Measurements from ENCODE around the gene CA10. TPM values are rescaled to one million over a fixed set of nuclear protein-coding genes. Genes with fewer than 3 reads are reported as not detected.

CA10 gene
- total RNA-seq, 1 experiment from 2014 or later = not detected

DNA sequence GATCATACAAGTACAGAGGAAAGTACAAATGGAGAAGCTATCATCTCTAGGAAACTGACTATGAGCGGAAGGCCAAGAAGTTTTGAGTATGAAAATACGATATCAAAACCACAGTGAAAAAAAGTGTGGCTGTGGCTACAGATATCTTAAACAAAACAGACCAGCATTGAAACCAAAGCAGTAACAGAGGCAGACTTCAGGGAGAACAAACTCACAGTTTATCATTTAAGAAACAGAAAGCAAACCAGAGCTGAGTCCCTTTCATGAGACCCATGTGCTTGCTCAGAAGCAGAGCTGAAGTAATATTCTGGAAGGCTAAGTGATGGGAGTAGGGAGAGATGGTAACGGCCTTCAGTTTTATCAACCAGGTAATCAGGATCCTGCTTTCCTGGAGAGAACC lies 317.8 kb downstream of the CA10 start:
- no TSS peak for BruUV-seq (replicated peaks)
- Histone ChIP-seq H2AFZ (no peak overlapping the region), H3F3A (ENCODE audit: insufficient read depth, low read depth) (no peaks in the 10 kb centered on the region), H3K4me2 (no peak overlapping the region), H3K79me2 (ENCODE audit: low read depth) (no peaks in the 10 kb centered on the region), H3K9me2 (ENCODE audit: insufficient read depth) (no peaks in the 10 kb centered on the region), H3K4me3 (no peak overlapping the region), H3K27me3 (ENCODE audit: insufficient read depth, low read depth) (peaks cover 4% of the 10 kb centered on the region; the same call in 1 of the 2 replicates), H3K27ac (no peak overlapping the region), H4K20me1 (ENCODE audit: insufficient read depth) (no peaks in the 10 kb centered on the region), H3K9me3 (ENCODE audit: insufficient read depth, low read depth) (no peaks in the 10 kb centered on the region), H3K36me3 (ENCODE audit: low read depth) (no peaks in the 10 kb centered on the region), H3K4me1 (replicated peaks; ENCODE audit: insufficient read depth) (no peaks in the 10 kb centered on the region)
- TF ChIP-seq, protein P1, sequence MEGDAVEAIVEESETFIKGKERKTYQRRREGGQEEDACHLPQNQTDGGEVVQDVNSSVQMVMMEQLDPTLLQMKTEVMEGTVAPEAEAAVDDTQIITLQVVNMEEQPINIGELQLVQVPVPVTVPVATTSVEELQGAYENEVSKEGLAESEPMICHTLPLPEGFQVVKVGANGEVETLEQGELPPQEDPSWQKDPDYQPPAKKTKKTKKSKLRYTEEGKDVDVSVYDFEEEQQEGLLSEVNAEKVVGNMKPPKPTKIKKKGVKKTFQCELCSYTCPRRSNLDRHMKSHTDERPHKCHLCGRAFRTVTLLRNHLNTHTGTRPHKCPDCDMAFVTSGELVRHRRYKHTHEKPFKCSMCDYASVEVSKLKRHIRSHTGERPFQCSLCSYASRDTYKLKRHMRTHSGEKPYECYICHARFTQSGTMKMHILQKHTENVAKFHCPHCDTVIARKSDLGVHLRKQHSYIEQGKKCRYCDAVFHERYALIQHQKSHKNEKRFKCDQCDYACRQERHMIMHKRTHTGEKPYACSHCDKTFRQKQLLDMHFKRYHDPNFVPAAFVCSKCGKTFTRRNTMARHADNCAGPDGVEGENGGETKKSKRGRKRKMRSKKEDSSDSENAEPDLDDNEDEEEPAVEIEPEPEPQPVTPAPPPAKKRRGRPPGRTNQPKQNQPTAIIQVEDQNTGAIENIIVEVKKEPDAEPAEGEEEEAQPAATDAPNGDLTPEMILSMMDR (conservative IDR thresholded peaks at IDR 0.05) = no peak
- no peak for TF ChIP-seq EZH2 (IDR thresholded peaks at IDR 0.05; ENCODE audit: low read depth)
- intact Hi-C loops (cut with micrococcal nuclease; ENCODE audit: unreplicated experiment) = no loop called here
- no peak for DNase-seq
- POLR2A ChIA-PET (ENCODE audit: unreplicated experiment) = no interaction called here
- CTCF ChIA-PET = no interaction called here

GRCh38 chr17:51833620-51834019 lies 324.9 kb downstream of the CA10 start:
- no peak for TF ChIP-seq EZH2 (IDR thresholded peaks at IDR 0.05; ENCODE audit: low read depth)
- TF ChIP-seq, protein P1 (conservative IDR thresholded peaks at IDR 0.05) = no peak
- no peaks in the 10 kb centered on the region for H3K9me2 ChIP-seq (ENCODE audit: insufficient read depth)
- no peaks in the 10 kb centered on the region for H3K36me3 ChIP-seq (ENCODE audit: low read depth)
- H3K27ac ChIP-seq = no peak overlapping the region
- intact Hi-C loops (cut with micrococcal nuclease; ENCODE audit: unreplicated experiment) = no loop called here
- BruUV-seq (replicated peaks) = no TSS peak
- no peak for DNase-seq
- ChIA-PET CTCF (no interaction called here), POLR2A (ENCODE audit: unreplicated experiment) (no interaction called here)
- no peaks in the 10 kb centered on the region for H3K79me2 ChIP-seq (ENCODE audit: low read depth)
- H3K4me3 ChIP-seq = no peak overlapping the region
- H2AFZ ChIP-seq = no peak overlapping the region
- H3K27me3 ChIP-seq (ENCODE audit: insufficient read depth, low read depth) = no peaks in the 10 kb centered on the region; the same call in 1 of the 2 replicates
- H3K9me3 ChIP-seq (ENCODE audit: insufficient read depth, low read depth) = no peaks in the 10 kb centered on the region
- H3K4me1 ChIP-seq (replicated peaks; ENCODE audit: insufficient read depth) = no peaks in the 10 kb centered on the region
- no peak overlapping the region for H3K4me2 ChIP-seq
- no peaks in the 10 kb centered on the region for H4K20me1 ChIP-seq (ENCODE audit: insufficient read depth)
- no peaks in the 10 kb centered on the region for H3F3A ChIP-seq (ENCODE audit: insufficient read depth, low read depth)

GRCh38 chr17:51833045-51833444 lies 325.5 kb downstream of the CA10 start:
- Histone ChIP-seq H3K79me2 (ENCODE audit: low read depth) (no peaks in the 10 kb centered on the region), H3K27me3 (ENCODE audit: insufficient read depth, low read depth) (no peaks in the 10 kb centered on the region), H3K4me3 (no peak overlapping the region), H3K4me1 (replicated peaks; ENCODE audit: insufficient read depth) (no peaks in the 10 kb centered on the region), H3K4me2 (no peak overlapping the region), H3K9me2 (ENCODE audit: insufficient read depth) (no peaks in the 10 kb centered on the region), H3F3A (ENCODE audit: insufficient read depth, low read depth) (no peaks in the 10 kb centered on the region), H2AFZ (no peak overlapping the region), H4K20me1 (ENCODE audit: insufficient read depth) (no peaks in the 10 kb centered on the region), H3K27ac (no peak overlapping the region), H3K36me3 (ENCODE audit: low read depth) (no peaks in the 10 kb centered on the region), H3K9me3 (ENCODE audit: insufficient read depth, low read depth) (no peaks in the 10 kb centered on the region)
- no peak for DNase-seq
- intact Hi-C loops (cut with micrococcal nuclease; ENCODE audit: unreplicated experiment) = no loop called here
- BruUV-seq (replicated peaks) = no TSS peak
- TF ChIP-seq, protein P1 (conservative IDR thresholded peaks at IDR 0.05) = no peak
- TF ChIP-seq EZH2 (IDR thresholded peaks at IDR 0.05; ENCODE audit: low read depth) = no peak
- ChIA-PET CTCF (no interaction called here), POLR2A (ENCODE audit: unreplicated experiment) (no interaction called here)

All from PC-9 (cell line).